Keratinocyte (primary cell): ENCODE measurements around the gene CXCR4. TPM values are rescaled to one million over a fixed set of nuclear protein-coding genes. Genes with fewer than 3 reads are reported as not detected.

Source experiments
- DNase-seq: peaks from one replicate; pipeline ENCODE4 v3.0.0-alpha.2; 2011; ENCODE audit warnings: low read depth, missing footprints, low spot score
- FAIRE-seq: peaks from 2 replicates; lab custom pipeline; 2011; peaks lifted over from hg19 to GRCh38; lab: Jason Lieb, UNC
- H2AFZ ChIP-seq: 2 replicates; pipeline ENCODE4 v1.6.0; 2012; ENCODE audit warnings: low read length, control low read depth, inconsistent platforms; ENCODE audit not compliant: control insufficient read depth
- H3K27ac ChIP-seq: 2 replicates; pipeline ENCODE4 v1.5.1; 2011; ENCODE audit warnings: low read length; ENCODE audit not compliant: control insufficient read depth, insufficient read depth
- H3K27me3 ChIP-seq: 3 replicates; pipeline ENCODE4 v1.6.0; 2011; ENCODE audit warnings: low read length; ENCODE audit not compliant: control insufficient read depth, insufficient read depth; ENCODE audit errors: extremely low read depth
- H3K36me3 ChIP-seq, 2 experiments: 2 replicates in 1 of 2; 3 replicates in 1 of 2; pipeline ENCODE4 v1.5.1; 2011; ENCODE audit warnings: low read length in 2 of 2, mild to moderate bottlenecking in 1 of 2; ENCODE audit not compliant: control insufficient read depth in 2 of 2, insufficient read depth in 2 of 2; ENCODE audit errors: extremely low read depth in 1 of 2
- H3K4me1 ChIP-seq: 3 replicates; pipeline ENCODE4 v1.5.1; 2011; ENCODE audit warnings: low read length; ENCODE audit not compliant: control insufficient read depth, insufficient read depth; ENCODE audit errors: extremely low read depth
- H3K4me2 ChIP-seq: 3 replicates; pipeline ENCODE4 v1.6.0; 2011; ENCODE audit warnings: low read depth, low read length; ENCODE audit not compliant: control insufficient read depth, insufficient read depth; ENCODE audit errors: extremely low read depth
- H3K4me3 ChIP-seq, 3 experiments: fragments of 200-600 bp in 1 of 3; sonication (generic) in 1 of 3; 2 replicates in 2 of 3; 3 replicates in 1 of 3; pipeline ENCODE4 v1.5.1; 2011 to 2016; ENCODE audit warnings: low read length in 3 of 3, mild to moderate bottlenecking in 3 of 3, control low read depth in 2 of 3, inconsistent platforms in 1 of 3, low read depth in 1 of 3, mixed read lengths in 1 of 3, mixed run types in 1 of 3, moderate library complexity in 1 of 3; ENCODE audit not compliant: control insufficient read depth in 2 of 3, insufficient read depth in 2 of 3; ENCODE audit errors: extremely low read depth in 1 of 3
- H3K79me2 ChIP-seq: 2 replicates; pipeline ENCODE4 v1.6.0; 2012; ENCODE audit warnings: low read length; ENCODE audit not compliant: control insufficient read depth, insufficient read depth
- H3K9ac ChIP-seq: 3 replicates; pipeline ENCODE4 v1.6.0; 2011; ENCODE audit warnings: low read length; ENCODE audit not compliant: control insufficient read depth, insufficient read depth; ENCODE audit errors: extremely low read depth
- H3K9me1 ChIP-seq: 3 replicates; pipeline ENCODE4 v1.6.0; 2011; ENCODE audit warnings: low read length; ENCODE audit not compliant: control insufficient read depth, insufficient read depth; ENCODE audit errors: extremely low read depth
- H3K9me3 ChIP-seq: 2 replicates; pipeline ENCODE4 v1.5.1; 2012; ENCODE audit warnings: low read depth, low read length; ENCODE audit not compliant: control insufficient read depth
- H4K20me1 ChIP-seq: 3 replicates; pipeline ENCODE4 v1.6.0; 2011; ENCODE audit warnings: low read length; ENCODE audit not compliant: control insufficient read depth, insufficient read depth; ENCODE audit errors: extremely low read depth
- CTCF ChIP-seq, 3 experiments: IDR thresholded peaks in 1 of 3; conservative IDR thresholded peaks in 1 of 3; optimal IDR thresholded peaks in 1 of 3; 2 replicates in 2 of 3; 3 replicates in 1 of 3; pipeline versions ENCODE3 to v1.5.1; 2011; ENCODE audit warnings: low read length in 3 of 3, mild to moderate bottlenecking in 3 of 3, moderate library complexity in 2 of 3, control low read depth in 1 of 3, inconsistent platforms in 1 of 3; ENCODE audit not compliant: insufficient read depth in 2 of 3; ENCODE audit errors: extremely low read depth in 1 of 3
- EZH2 ChIP-seq: IDR thresholded peaks from one replicate; pipeline ENCODE4 v1.6.1; 2012; ENCODE audit warnings: inconsistent platforms, mild to moderate bottlenecking, low read length, moderate library complexity
- dilution Hi-C: fragments of 300-500 bp; cut with MboI; formaldehyde crosslinking; loops from one replicate; pipeline ENCODE4 v1.7.0; 2020; ENCODE audit warnings: low sequenced_read_pairs; ENCODE audit not compliant: extremely low pct_ligation_motif_present
- polyA plus RNA-seq, 5 experiments: library from polyadenylated mRNA; depleted of rRNA in 3 of 5; stranded (reverse) in 3 of 5; stranded (forward) in 1 of 5; unstranded in 1 of 5; fragments of >200 nt; gene quantifications; 1 replicate in 1 of 5; 2 replicates in 3 of 5; 3 replicates in 1 of 5; pipeline versions ENCODE4 v1.2.1 to v1.2.3, GENCODE V29; 2011 to 2012; ENCODE audit warnings: missing spikeins in 2 of 5, low read depth in 1 of 5, low replicate concordance in 1 of 5

CXCR4 gene
- polyA plus RNA-seq, 1 donor (not counting 4 experiments of a cell fraction or from before 2014, with no cell fraction given) = 0.08 TPM

- Histone ChIP-seq H3K4me1 (no peaks in the 10 kb centered on the region), H2AFZ (no peak overlapping the region), H3K4me2 (no peak overlapping the region), H3K27ac (no peak overlapping the region), H3K4me3 (no peak overlapping the region), H4K20me1 (no peaks in the 10 kb centered on the region), H3K9me1 (no peaks in the 10 kb centered on the region), H3K36me3 (no peaks in the 10 kb centered on the region), H3K9ac (no peak overlapping the region), H3K9me3 (no peaks in the 10 kb centered on the region), H3K27me3 (no peaks in the 10 kb centered on the region), H3K79me2 (no peaks in the 10 kb centered on the region)
- dilution Hi-C loops = no loop called here
- DNase-seq (no peak), FAIRE-seq (no peak)
- TF ChIP-seq CTCF (optimal IDR thresholded peaks at IDR 0.05 in 1 of 3, IDR thresholded peaks at IDR 0.05 in 1 of 3, conservative IDR thresholded peaks at IDR 0.05 in 1 of 3; ENCODE audit: extremely low read depth in 1 of 3, insufficient read depth in 2 of 3, low read length in 3 of 3) = no peak
- TF ChIP-seq EZH2 = no peak
Measured at GRCh38 chr2:136139631-136140030, 21.7 kb upstream of the CXCR4 start.

GRCh38 chr2:136137982-136138381 lies 20.0 kb upstream of the CXCR4 start:
- H3K9me3 ChIP-seq = no peaks in the 10 kb centered on the region
- no peak overlapping the region for H3K9ac ChIP-seq
- no peaks in the 10 kb centered on the region for H3K36me3 ChIP-seq
- no peaks in the 10 kb centered on the region for H3K4me1 ChIP-seq
- no peak for DNase-seq
- no peaks in the 10 kb centered on the region for H3K27me3 ChIP-seq
- H3K9me1 ChIP-seq = no peaks in the 10 kb centered on the region
- no peak for TF ChIP-seq CTCF (optimal IDR thresholded peaks at IDR 0.05 in 1 of 3, IDR thresholded peaks at IDR 0.05 in 1 of 3, conservative IDR thresholded peaks at IDR 0.05 in 1 of 3; ENCODE audit: extremely low read depth in 1 of 3, insufficient read depth in 2 of 3, low read length in 3 of 3)
- no peak for TF ChIP-seq EZH2
- H3K4me3 ChIP-seq = no peak overlapping the region
- dilution Hi-C loops = no loop called here
- FAIRE-seq = no peak
- H3K4me2 ChIP-seq = no peak overlapping the region
- H3K27ac ChIP-seq = no peak overlapping the region
- no peak overlapping the region for H2AFZ ChIP-seq
- no peaks in the 10 kb centered on the region for H4K20me1 ChIP-seq
- H3K79me2 ChIP-seq = no peaks in the 10 kb centered on the region
